ENCODE results near the gene IKZF1.

Gene IKZF1

GRCh38 chr7:50355817-50356178 lies 51.3 kb downstream of the IKZF1 start:
- Histone ChIP-seq H3K27ac (ENCODE audit: low read length) (peak overlapping the region; percentile 22), H3K9me3 (ENCODE audit: insufficient read depth, low read length, severe bottlenecking) (no peaks in the 10 kb centered on the region), H2AFZ (ENCODE audit: low read depth, low read length) (no peak overlapping the region), H3K4me3 (ENCODE audit: low read depth in 1 of 2, low read length in 2 of 2) (no peak overlapping the region), H4K20me1 (ENCODE audit: insufficient read depth, low read length) (no peaks in the 10 kb centered on the region), H3K36me3 (ENCODE audit: insufficient read depth, low read length) (peaks cover 70% of the 10 kb centered on the region), H3K4me2 (ENCODE audit: insufficient read depth, low read length) (no peak overlapping the region), H3K27me3 (ENCODE audit: insufficient read depth, low read length, poor library complexity) (no peaks in the 10 kb centered on the region), H3K79me2 (ENCODE audit: insufficient read depth, low read length) (peaks cover 88% of the 10 kb centered on the region), H3K9ac (ENCODE audit: low read depth, low read length) (no peak overlapping the region), H3K4me1 (ENCODE audit: insufficient read depth, low read length) (peaks cover 89% of the 10 kb centered on the region)
- no peak for ATAC-seq (ENCODE audit: insufficient read depth, low read depth)
- TF ChIP-seq EZH2 (IDR thresholded peaks at IDR 0.05; ENCODE audit: borderline replicate concordance, low read depth, low read length, severe bottlenecking) = no peak
- TF ChIP-seq CTCF (IDR thresholded peaks at IDR 0.05; ENCODE audit: borderline replicate concordance, extremely low read depth, low read length, poor library complexity, severe bottlenecking) = no peak
- DNase-seq = no peak

GRCh38 chr7:50356212-50356944 lies 51.9 kb downstream of the IKZF1 start:
- peaks cover 89% of the 10 kb centered on the region for H3K4me1 ChIP-seq (ENCODE audit: insufficient read depth, low read length)
- peaks cover 70% of the 10 kb centered on the region for H3K36me3 ChIP-seq (ENCODE audit: insufficient read depth, low read length)
- no peak overlapping the region for H2AFZ ChIP-seq (ENCODE audit: low read depth, low read length)
- ATAC-seq (ENCODE audit: insufficient read depth, low read depth) (no peak), DNase-seq (no peak)
- H3K27me3 ChIP-seq (ENCODE audit: insufficient read depth, low read length, poor library complexity) = no peaks in the 10 kb centered on the region
- no peaks in the 10 kb centered on the region for H4K20me1 ChIP-seq (ENCODE audit: insufficient read depth, low read length)
- no peak for TF ChIP-seq EZH2 (IDR thresholded peaks at IDR 0.05; ENCODE audit: borderline replicate concordance, low read depth, low read length, severe bottlenecking)
- no peak for TF ChIP-seq CTCF (IDR thresholded peaks at IDR 0.05; ENCODE audit: borderline replicate concordance, extremely low read depth, low read length, poor library complexity, severe bottlenecking)
- no peak overlapping the region for H3K9ac ChIP-seq (ENCODE audit: low read depth, low read length)
- no peaks in the 10 kb centered on the region for H3K9me3 ChIP-seq (ENCODE audit: insufficient read depth, low read length, severe bottlenecking)
- H3K4me2 ChIP-seq (ENCODE audit: insufficient read depth, low read length) = no peak overlapping the region
- H3K27ac ChIP-seq (ENCODE audit: low read length) = peak overlapping the region; percentile 95
- H3K4me3 ChIP-seq (ENCODE audit: low read depth in 1 of 2, low read length in 2 of 2) = no peak overlapping the region
- peaks cover 89% of the 10 kb centered on the region for H3K79me2 ChIP-seq (ENCODE audit: insufficient read depth, low read length)

GRCh38 chr7:50356945-50357268 lies 52.4 kb downstream of the IKZF1 start:
- Histone ChIP-seq H3K9ac (ENCODE audit: low read depth, low read length) (no peak overlapping the region), H3K27ac (ENCODE audit: low read length) (peak overlapping the region; percentile 95), H3K9me3 (ENCODE audit: insufficient read depth, low read length, severe bottlenecking) (no peaks in the 10 kb centered on the region), H2AFZ (ENCODE audit: low read depth, low read length) (no peak overlapping the region), H3K4me3 (ENCODE audit: low read depth in 1 of 2, low read length in 2 of 2) (no peak overlapping the region), H3K36me3 (ENCODE audit: insufficient read depth, low read length) (peaks cover 69% of the 10 kb centered on the region), H4K20me1 (ENCODE audit: insufficient read depth, low read length) (no peaks in the 10 kb centered on the region), H3K27me3 (ENCODE audit: insufficient read depth, low read length, poor library complexity) (no peaks in the 10 kb centered on the region), H3K79me2 (ENCODE audit: insufficient read depth, low read length) (peaks cover 88% of the 10 kb centered on the region), H3K4me2 (ENCODE audit: insufficient read depth, low read length) (no peak overlapping the region), H3K4me1 (ENCODE audit: insufficient read depth, low read length) (peaks cover 89% of the 10 kb centered on the region)
- DNase-seq = no peak
- TF ChIP-seq EZH2 (IDR thresholded peaks at IDR 0.05; ENCODE audit: borderline replicate concordance, low read depth, low read length, severe bottlenecking) = no peak
- no peak for TF ChIP-seq CTCF (IDR thresholded peaks at IDR 0.05; ENCODE audit: borderline replicate concordance, extremely low read depth, low read length, poor library complexity, severe bottlenecking)
- ATAC-seq (ENCODE audit: insufficient read depth, low read depth) = no peak

All from DND-41 (cell line).